Measurements from ENCODE around the gene VSIR. TPM values are rescaled to one million over a fixed set of nuclear protein-coding genes. Genes with fewer than 3 reads are reported as not detected.

Gene VSIR
- total and polyA plus RNA-seq, 9 of the 15 experiments (the other 6 are each of a cell fraction or from before 2014, with no cell fraction given): 0.14 to 20.5 (median 9.3) TPM

DNA sequence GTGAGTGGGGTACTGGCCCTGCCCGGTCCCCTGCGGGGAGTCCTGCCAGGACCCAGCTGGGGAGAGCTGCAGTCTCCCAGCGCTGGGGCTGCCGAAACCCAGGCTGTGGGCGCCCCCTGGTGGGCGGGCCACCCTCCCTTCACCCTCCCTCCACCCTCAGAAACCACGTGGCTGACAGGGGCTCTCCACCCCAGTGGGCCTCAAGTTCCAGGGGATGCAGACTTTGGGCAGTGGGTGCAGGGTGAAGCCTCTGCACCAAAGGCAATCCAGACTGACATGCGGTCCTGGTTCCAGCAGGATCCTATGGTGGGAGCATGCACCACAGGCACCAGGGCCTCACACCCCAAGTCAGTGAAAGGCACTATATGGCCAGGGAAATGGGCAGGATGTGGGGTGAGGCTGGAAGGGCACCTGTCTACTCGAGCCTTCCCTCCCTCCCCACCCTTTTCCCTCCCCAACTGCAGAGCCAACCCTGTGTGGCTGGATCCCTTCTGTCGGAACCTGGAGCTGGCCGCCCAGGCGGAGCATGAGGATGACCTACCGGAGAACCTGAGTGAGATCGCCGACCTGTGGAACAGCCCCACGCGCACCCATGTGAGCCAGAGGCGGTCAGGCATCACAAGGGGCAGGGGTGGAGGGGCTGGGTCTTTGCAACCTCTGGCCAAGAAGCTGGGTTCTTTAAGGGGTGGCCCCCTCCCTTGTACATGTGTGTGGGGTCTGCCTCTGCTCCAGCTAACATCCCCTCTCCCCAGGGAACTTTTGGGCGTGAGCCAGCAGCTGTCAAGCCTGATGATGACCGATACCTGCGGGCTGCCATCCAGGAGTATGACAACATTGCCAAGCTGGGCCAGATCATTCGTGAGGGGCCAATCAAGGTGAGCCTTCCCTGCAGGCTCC lies 38.9 kb upstream of the VSIR start (continued):
- TF ChIP-seq, protein P1, sequence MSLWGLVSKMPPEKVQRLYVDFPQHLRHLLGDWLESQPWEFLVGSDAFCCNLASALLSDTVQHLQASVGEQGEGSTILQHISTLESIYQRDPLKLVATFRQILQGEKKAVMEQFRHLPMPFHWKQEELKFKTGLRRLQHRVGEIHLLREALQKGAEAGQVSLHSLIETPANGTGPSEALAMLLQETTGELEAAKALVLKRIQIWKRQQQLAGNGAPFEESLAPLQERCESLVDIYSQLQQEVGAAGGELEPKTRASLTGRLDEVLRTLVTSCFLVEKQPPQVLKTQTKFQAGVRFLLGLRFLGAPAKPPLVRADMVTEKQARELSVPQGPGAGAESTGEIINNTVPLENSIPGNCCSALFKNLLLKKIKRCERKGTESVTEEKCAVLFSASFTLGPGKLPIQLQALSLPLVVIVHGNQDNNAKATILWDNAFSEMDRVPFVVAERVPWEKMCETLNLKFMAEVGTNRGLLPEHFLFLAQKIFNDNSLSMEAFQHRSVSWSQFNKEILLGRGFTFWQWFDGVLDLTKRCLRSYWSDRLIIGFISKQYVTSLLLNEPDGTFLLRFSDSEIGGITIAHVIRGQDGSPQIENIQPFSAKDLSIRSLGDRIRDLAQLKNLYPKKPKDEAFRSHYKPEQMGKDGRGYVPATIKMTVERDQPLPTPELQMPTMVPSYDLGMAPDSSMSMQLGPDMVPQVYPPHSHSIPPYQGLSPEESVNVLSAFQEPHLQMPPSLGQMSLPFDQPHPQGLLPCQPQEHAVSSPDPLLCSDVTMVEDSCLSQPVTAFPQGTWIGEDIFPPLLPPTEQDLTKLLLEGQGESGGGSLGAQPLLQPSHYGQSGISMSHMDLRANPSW (CRISPR knock-in tag; IDR thresholded peaks at IDR 0.05): peak; percentile 88; the same call in 1 of the 2 replicates
- TF ChIP-seq, protein P2, sequence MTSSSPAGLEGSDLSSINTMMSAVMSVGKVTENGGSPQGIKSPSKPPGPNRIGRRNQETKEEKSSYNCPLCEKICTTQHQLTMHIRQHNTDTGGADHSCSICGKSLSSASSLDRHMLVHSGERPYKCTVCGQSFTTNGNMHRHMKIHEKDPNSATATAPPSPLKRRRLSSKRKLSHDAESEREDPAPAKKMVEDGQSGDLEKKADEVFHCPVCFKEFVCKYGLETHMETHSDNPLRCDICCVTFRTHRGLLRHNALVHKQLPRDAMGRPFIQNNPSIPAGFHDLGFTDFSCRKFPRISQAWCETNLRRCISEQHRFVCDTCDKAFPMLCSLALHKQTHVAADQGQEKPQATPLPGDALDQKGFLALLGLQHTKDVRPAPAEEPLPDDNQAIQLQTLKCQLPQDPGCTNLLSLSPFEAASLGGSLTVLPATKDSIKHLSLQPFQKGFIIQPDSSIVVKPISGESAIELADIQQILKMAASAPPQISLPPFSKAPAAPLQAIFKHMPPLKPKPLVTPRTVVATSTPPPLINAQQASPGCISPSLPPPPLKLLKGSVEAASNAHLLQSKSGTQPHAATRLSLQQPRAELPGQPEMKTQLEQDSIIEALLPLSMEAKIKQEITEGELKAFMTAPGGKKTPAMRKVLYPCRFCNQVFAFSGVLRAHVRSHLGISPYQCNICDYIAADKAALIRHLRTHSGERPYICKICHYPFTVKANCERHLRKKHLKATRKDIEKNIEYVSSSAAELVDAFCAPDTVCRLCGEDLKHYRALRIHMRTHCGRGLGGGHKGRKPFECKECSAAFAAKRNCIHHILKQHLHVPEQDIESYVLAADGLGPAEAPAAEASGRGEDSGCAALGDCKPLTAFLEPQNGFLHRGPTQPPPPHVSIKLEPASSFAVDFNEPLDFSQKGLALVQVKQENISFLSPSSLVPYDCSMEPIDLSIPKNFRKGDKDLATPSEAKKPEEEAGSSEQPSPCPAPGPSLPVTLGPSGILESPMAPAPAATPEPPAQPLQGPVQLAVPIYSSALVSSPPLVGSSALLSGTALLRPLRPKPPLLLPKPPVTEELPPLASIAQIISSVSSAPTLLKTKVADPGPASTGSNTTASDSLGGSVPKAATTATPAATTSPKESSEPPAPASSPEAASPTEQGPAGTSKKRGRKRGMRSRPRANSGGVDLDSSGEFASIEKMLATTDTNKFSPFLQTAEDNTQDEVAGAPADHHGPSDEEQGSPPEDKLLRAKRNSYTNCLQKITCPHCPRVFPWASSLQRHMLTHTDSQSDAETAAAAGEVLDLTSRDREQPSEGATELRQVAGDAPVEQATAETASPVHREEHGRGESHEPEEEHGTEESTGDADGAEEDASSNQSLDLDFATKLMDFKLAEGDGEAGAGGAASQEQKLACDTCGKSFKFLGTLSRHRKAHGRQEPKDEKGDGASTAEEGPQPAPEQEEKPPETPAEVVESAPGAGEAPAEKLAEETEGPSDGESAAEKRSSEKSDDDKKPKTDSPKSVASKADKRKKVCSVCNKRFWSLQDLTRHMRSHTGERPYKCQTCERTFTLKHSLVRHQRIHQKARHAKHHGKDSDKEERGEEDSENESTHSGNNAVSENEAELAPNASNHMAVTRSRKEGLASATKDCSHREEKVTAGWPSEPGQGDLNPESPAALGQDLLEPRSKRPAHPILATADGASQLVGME (CRISPR knock-in tag; IDR thresholded peaks at IDR 0.05): 0 out of 2 replicates have a peak, but pooled peaks have one; percentile 28
- TF ChIP-seq NFIX (CRISPR knock-in tag; IDR thresholded peaks at IDR 0.05; ENCODE audit: low read depth): 0 out of 2 replicates have a peak, but pooled peaks have one; percentile 13
- no peak for TF ChIP-seq POLR2A (conservative IDR thresholded peaks at IDR 0.05)
- peak; percentile 39; the same call in 1 of the 2 replicates for TF ChIP-seq TOE1 (IDR thresholded peaks at IDR 0.05; ENCODE audit: borderline replicate concordance)
- no peak for TF ChIP-seq TOE1 (CRISPR knock-in tag; IDR thresholded peaks at IDR 0.05; ENCODE audit: borderline replicate concordance, low read depth)
- peak; percentile 47; the same call in 1 of the 2 replicates for TF ChIP-seq JUND (IDR thresholded peaks at IDR 0.05; ENCODE audit: borderline replicate concordance, low read depth, low read length)
- no peak for TF ChIP-seq JUND (tag; IDR thresholded peaks at IDR 0.05; ENCODE audit: borderline replicate concordance, low read depth, low read length)
- TF ChIP-seq, protein P3, sequence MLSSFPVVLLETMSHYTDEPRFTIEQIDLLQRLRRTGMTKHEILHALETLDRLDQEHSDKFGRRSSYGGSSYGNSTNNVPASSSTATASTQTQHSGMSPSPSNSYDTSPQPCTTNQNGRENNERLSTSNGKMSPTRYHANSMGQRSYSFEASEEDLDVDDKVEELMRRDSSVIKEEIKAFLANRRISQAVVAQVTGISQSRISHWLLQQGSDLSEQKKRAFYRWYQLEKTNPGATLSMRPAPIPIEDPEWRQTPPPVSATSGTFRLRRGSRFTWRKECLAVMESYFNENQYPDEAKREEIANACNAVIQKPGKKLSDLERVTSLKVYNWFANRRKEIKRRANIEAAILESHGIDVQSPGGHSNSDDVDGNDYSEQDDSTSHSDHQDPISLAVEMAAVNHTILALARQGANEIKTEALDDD (IDR thresholded peaks at IDR 0.05): no peak
- peak; percentile 80; the same call in 1 of the 2 replicates for TF ChIP-seq HDGF (IDR thresholded peaks at IDR 0.05)
- TF ChIP-seq CTBP1 (IDR thresholded peaks at IDR 0.05; ENCODE audit: borderline replicate concordance): peak; percentile 32; the same call in 1 of the 2 replicates
- TF ChIP-seq SMC3 (conservative IDR thresholded peaks at IDR 0.05; ENCODE audit: insufficient read depth, low read depth, low read length): peak; percentile 92
- TF ChIP-seq STAG1 (CRISPR knock-in tag; IDR thresholded peaks at IDR 0.05; ENCODE audit: borderline replicate concordance): peak; percentile 89
- TF ChIP-seq, protein P4, sequence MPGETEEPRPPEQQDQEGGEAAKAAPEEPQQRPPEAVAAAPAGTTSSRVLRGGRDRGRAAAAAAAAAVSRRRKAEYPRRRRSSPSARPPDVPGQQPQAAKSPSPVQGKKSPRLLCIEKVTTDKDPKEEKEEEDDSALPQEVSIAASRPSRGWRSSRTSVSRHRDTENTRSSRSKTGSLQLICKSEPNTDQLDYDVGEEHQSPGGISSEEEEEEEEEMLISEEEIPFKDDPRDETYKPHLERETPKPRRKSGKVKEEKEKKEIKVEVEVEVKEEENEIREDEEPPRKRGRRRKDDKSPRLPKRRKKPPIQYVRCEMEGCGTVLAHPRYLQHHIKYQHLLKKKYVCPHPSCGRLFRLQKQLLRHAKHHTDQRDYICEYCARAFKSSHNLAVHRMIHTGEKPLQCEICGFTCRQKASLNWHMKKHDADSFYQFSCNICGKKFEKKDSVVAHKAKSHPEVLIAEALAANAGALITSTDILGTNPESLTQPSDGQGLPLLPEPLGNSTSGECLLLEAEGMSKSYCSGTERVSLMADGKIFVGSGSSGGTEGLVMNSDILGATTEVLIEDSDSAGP (CRISPR knock-in tag; IDR thresholded peaks at IDR 0.05): no peak
